Measurements from ENCODE around the gene AMPD2. TPM values are rescaled to one million over a fixed set of nuclear protein-coding genes. Genes with fewer than 3 reads are reported as not detected.
"Not testable (repeated sequence)": the region's sequence is repeated elsewhere in the genome, so short reads cannot be mapped to it uniquely, and the experiment has no call there.

The AMPD2 gene
- total RNA-seq, 1 experiment from 2014 or later, result 34.0 TPM

DNA sequence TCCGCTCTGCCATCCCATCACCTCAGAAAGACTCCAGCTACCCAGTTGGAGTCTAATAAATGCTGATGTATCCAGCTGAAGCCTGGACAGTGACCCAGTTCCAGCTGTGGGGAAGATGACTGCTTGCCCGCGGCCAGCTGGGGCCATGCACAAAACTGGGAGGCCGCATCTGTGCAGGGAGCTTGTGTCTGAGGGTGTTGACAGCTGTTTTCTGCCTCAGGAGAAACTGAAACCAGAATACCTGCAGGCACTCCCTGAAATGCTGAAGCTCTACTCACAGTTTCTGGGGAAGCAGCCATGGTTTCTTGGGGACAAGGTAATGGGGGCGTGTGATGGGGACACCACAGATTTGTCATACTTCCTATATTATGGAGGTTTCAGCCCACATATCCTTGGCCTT lies 51.4 kb downstream of the AMPD2 start:
- no TSS peak for BruUV-seq (replicated peaks)
- intact Hi-C loops (cut with micrococcal nuclease; ENCODE audit: unreplicated experiment), result no loop called here
- TF ChIP-seq, protein P1, sequence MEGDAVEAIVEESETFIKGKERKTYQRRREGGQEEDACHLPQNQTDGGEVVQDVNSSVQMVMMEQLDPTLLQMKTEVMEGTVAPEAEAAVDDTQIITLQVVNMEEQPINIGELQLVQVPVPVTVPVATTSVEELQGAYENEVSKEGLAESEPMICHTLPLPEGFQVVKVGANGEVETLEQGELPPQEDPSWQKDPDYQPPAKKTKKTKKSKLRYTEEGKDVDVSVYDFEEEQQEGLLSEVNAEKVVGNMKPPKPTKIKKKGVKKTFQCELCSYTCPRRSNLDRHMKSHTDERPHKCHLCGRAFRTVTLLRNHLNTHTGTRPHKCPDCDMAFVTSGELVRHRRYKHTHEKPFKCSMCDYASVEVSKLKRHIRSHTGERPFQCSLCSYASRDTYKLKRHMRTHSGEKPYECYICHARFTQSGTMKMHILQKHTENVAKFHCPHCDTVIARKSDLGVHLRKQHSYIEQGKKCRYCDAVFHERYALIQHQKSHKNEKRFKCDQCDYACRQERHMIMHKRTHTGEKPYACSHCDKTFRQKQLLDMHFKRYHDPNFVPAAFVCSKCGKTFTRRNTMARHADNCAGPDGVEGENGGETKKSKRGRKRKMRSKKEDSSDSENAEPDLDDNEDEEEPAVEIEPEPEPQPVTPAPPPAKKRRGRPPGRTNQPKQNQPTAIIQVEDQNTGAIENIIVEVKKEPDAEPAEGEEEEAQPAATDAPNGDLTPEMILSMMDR (IDR thresholded peaks at IDR 0.05; ENCODE audit: unreplicated experiment), result no peak
- DNase-seq, result no peak
- CTCF ChIA-PET, result interaction anchor here (1.5 kb wide), 1 partner anchor 16 kb away, joined by 6 read pairs; the partner anchor contains the start of gene GSTM4
- Mint-ChIP-seq H3K4me1 (ENCODE audit: low read depth, unreplicated experiment) (no peaks in the 10 kb centered on the region), H3K36me3 (ENCODE audit: insufficient read depth, unreplicated experiment) (no peaks in the 10 kb centered on the region), H3K27me3 (ENCODE audit: unreplicated experiment) (no peaks in the 10 kb centered on the region), H3K9me3 (ENCODE audit: low read depth, unreplicated experiment) (no peaks in the 10 kb centered on the region), H3K4me3 (ENCODE audit: low read depth, unreplicated experiment) (no peak overlapping the region), H3K27ac (ENCODE audit: unreplicated experiment) (no peak overlapping the region)

DNA sequence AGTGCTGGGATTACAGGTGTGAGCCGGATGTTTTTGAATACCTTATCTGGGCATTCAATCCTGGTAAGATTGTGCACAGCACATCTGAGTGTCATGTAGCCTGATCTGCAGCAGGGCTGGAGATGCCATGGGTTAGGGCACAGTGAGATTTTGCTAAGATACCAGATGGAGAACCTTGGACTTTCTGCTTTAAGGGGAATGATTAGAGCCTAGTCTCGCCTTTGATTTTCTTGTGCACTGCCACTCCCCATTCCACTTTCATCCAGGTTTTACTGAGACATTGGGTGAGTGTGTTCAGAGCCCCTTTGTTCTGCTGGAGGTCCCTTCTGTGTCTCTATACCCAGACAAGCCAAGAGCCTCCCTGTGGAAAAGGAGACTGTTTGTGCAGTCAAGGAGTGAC lies 54.2 kb downstream of the AMPD2 start:
- H3K4me3 Mint-ChIP-seq (ENCODE audit: low read depth, unreplicated experiment); H3K9me3 Mint-ChIP-seq (ENCODE audit: low read depth, unreplicated experiment); BruUV-seq (replicated peaks); CTCF ChIA-PET; H3K4me1 Mint-ChIP-seq (ENCODE audit: low read depth, unreplicated experiment); H3K36me3 Mint-ChIP-seq (ENCODE audit: insufficient read depth, unreplicated experiment); intact Hi-C loops (cut with micrococcal nuclease; ENCODE audit: unreplicated experiment); H3K27me3 Mint-ChIP-seq (ENCODE audit: unreplicated experiment); H3K27ac Mint-ChIP-seq (ENCODE audit: unreplicated experiment); DNase-seq: not testable (repeated sequence)

DNA sequence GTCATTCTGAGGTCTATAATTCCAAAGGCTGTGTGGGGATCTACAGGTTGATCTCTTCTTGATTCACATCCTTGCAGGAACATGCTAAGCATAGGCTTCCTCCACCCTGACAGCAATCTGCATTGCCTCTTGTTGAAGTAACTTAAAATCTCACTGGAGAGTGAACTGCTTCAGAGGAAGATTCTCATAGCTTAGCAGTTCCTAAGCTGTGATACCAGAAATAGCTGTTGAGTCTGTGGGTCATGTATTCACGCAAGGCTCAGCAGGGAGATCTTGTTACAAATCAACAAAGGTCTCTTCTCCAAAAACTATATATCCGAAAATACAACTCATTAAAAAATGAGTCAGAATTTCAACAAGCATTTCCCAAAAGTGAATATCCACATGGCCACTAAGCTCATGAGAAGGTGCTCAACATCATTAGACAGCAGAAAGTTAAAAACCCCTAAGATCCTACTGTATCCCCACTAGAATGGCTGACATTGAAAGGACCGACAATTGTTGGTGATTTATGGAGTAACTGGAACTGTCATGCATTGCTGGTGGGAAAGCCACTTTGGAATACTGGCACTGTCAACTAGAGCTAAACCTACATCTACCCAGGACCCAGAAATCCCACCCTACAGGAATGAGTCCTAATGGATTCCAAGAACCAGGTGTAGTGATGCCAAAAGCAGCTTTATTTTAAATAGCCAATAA lies 57.2 kb downstream of the AMPD2 start:
- DNase-seq; H3K36me3 Mint-ChIP-seq (ENCODE audit: insufficient read depth, unreplicated experiment); H3K4me3 Mint-ChIP-seq (ENCODE audit: low read depth, unreplicated experiment); H3K27ac Mint-ChIP-seq (ENCODE audit: unreplicated experiment); H3K4me1 Mint-ChIP-seq (ENCODE audit: low read depth, unreplicated experiment); intact Hi-C loops (cut with micrococcal nuclease; ENCODE audit: unreplicated experiment); CTCF ChIA-PET; BruUV-seq (replicated peaks); H3K27me3 Mint-ChIP-seq (ENCODE audit: unreplicated experiment); H3K9me3 Mint-ChIP-seq (ENCODE audit: low read depth, unreplicated experiment): not testable (repeated sequence)

DNA sequence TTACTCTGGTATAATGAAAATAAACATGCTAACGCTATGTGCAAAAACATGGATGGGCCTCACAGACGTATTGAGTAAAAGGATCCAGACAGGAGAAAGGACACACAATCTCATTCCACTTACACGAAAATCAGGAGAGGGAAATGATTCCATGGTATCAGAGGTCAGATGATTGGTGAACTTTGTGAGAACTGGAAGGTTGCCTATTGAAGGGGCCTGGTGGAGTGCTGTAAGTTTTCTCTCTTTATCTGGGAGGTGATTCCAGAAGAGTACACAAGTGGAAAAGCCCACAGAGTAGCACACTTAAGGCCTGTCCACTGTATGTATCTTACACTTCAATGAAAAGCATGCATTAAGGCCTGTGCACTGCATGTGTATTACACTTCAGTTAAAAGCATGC lies 57.8 kb downstream of the AMPD2 start:
- no peaks in the 10 kb centered on the region for H3K9me3 Mint-ChIP-seq (ENCODE audit: low read depth, unreplicated experiment)
- no peak overlapping the region for H3K27ac Mint-ChIP-seq (ENCODE audit: unreplicated experiment)
- no TSS peak for BruUV-seq (replicated peaks)
- no peaks in the 10 kb centered on the region for H3K4me1 Mint-ChIP-seq (ENCODE audit: low read depth, unreplicated experiment)
- CTCF ChIA-PET, result no interaction called here
- no peaks in the 10 kb centered on the region for H3K27me3 Mint-ChIP-seq (ENCODE audit: unreplicated experiment)
- DNase-seq, result no peak
- H3K4me3 Mint-ChIP-seq (ENCODE audit: low read depth, unreplicated experiment), result no peak overlapping the region
- TF ChIP-seq, protein P1 (IDR thresholded peaks at IDR 0.05; ENCODE audit: unreplicated experiment), result no peak
- no peaks in the 10 kb centered on the region for H3K36me3 Mint-ChIP-seq (ENCODE audit: insufficient read depth, unreplicated experiment)
- intact Hi-C loops (cut with micrococcal nuclease; ENCODE audit: unreplicated experiment), result no loop called here

DNA sequence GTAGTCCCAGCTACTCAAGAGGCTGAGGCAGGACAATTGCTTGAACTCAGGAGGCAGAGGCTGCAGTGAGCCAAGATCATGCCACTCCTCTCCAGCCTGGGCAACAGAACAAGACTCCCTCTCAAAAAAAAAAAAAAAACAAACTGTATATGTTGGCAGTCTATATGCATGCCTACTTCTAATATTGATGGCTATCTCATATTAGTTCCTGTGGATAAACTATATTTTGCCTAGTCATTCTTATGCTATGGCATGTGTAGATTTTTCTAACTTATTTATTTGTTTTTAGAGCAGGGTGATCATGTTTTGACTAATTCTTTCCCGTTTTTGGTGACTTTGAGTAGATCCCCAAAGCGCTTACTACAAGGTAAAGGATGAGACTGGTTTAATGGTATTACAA lies 59.0 kb downstream of the AMPD2 start:
- H3K4me3 Mint-ChIP-seq (ENCODE audit: low read depth, unreplicated experiment); H3K27me3 Mint-ChIP-seq (ENCODE audit: unreplicated experiment); BruUV-seq (replicated peaks); H3K4me1 Mint-ChIP-seq (ENCODE audit: low read depth, unreplicated experiment); H3K27ac Mint-ChIP-seq (ENCODE audit: unreplicated experiment); H3K36me3 Mint-ChIP-seq (ENCODE audit: insufficient read depth, unreplicated experiment); H3K9me3 Mint-ChIP-seq (ENCODE audit: low read depth, unreplicated experiment); intact Hi-C loops (cut with micrococcal nuclease; ENCODE audit: unreplicated experiment); DNase-seq: not testable (repeated sequence)
- CTCF ChIA-PET, result interaction anchor here (0.7 kb wide), 1 partner anchor 10 kb away, joined by 4 read pairs; no protein-coding TSS in a partner anchor

Other genes with a start within 250 kb of the AMPD2 start
- gene SORT1, start 221.9 kb upstream of the AMPD2 start, total RNA-seq (2022), result 46.3 and 68.2 TPM in 2 replicates
- 108 and 121 TPM in 2 replicates for gene PSMA5, start 193.4 kb upstream of the AMPD2 start, total RNA-seq (2022)
- 0.20 TPM in 1 of 2 replicates, not detected in the other for gene SYPL2, start 153.3 kb upstream of the AMPD2 start, total RNA-seq (2022)
- 4.3 and 4.5 TPM in 2 replicates for gene ATXN7L2, start 135.9 kb upstream of the AMPD2 start, total RNA-seq (2022)
- gene CYB561D1, start 125.7 kb upstream of the AMPD2 start, total RNA-seq (2022), result 9.0 and 9.6 TPM in 2 replicates
- gene AMIGO1, start 110.1 kb upstream of the AMPD2 start, total RNA-seq (2022), result 1.3 and 1.5 TPM in 2 replicates
- gene GPR61, start 80.0 kb upstream of the AMPD2 start, total RNA-seq (2022), result not detected in 2 replicates
- 6.3 and 6.5 TPM in 2 replicates for gene GNAI3, start 71.2 kb upstream of the AMPD2 start, total RNA-seq (2022)
- not detected in 2 replicates for gene GNAT2, start 221 bp upstream of the AMPD2 start, total RNA-seq (2022)
- gene GSTM4, start 36.3 kb downstream of the AMPD2 start, total RNA-seq (2022), result 12.6 and 13.6 TPM in 2 replicates
- gene GSTM2, start 48.2 kb downstream of the AMPD2 start, total RNA-seq (2022), result 2.5 and 3.2 TPM in 2 replicates
- gene GSTM1, start 68.0 kb downstream of the AMPD2 start, total RNA-seq (2022), result 15.4 TPM in 2 replicates
- not detected in 2 replicates for gene GSTM5, start 92.4 kb downstream of the AMPD2 start, total RNA-seq (2022)
- gene GSTM3, start 121.2 kb downstream of the AMPD2 start, total RNA-seq (2022), result 67.9 and 73.7 TPM in 2 replicates
- 46.6 and 68.6 TPM in 2 replicates for gene EPS8L3, start 144.1 kb downstream of the AMPD2 start, total RNA-seq (2022)

All from Calu3 (cell line).